GM18870 (cell line): Measurements from ENCODE around the gene KRT1.
"Not testable (repeated sequence)": the region's sequence is repeated elsewhere in the genome, so short reads cannot be mapped to it uniquely, and the experiment has no call there.

Experiments
- ATAC-seq: cut with Tn5 transposase; IDR thresholded peaks from one replicate; pipeline ENCODE4 v1.9.1; 2021; ENCODE audit warnings: moderate library complexity; ENCODE audit not compliant: unreplicated experiment

Gene KRT1

GRCh38 chr12:52680363-52680762 is at the start of gene KRT1:
TSS of gene KRT1 (minus strand) at chr12:52680407. CDS start at chr12:52680348, 59 bp downstream.
- no peak for ATAC-seq

- no peak for ATAC-seq
Observed at GRCh38 chr12:52729147-52729546, 48.9 kb upstream of the KRT1 start.

GRCh38 chr12:52728374-52728773 is 48.2 kb upstream of the KRT1 start:
- no peak for ATAC-seq

- ATAC-seq: no peak
Observed at GRCh38 chr12:52727037-52727436, 46.8 kb upstream of the KRT1 start.

GRCh38 chr12:52726451-52726850 is 46.2 kb upstream of the KRT1 start:
- no peak for ATAC-seq

GRCh38 chr12:52724384-52724783 is 44.2 kb upstream of the KRT1 start:
- no peak for ATAC-seq

GRCh38 chr12:52722680-52723079 is 42.5 kb upstream of the KRT1 start:
- ATAC-seq: no peak

GRCh38 chr12:52721838-52722470 is 41.7 kb upstream of the KRT1 start:
- ATAC-seq: no peak

GRCh38 chr12:52720365-52720886 is 40.2 kb upstream of the KRT1 start:
- ATAC-seq: no peak

GRCh38 chr12:52716061-52716460 is 35.9 kb upstream of the KRT1 start:
- no peak for ATAC-seq

GRCh38 chr12:52715416-52715815 is 35.2 kb upstream of the KRT1 start:
- ATAC-seq: no peak

GRCh38 chr12:52714887-52715281 is 34.7 kb upstream of the KRT1 start:
- ATAC-seq: no peak

- ATAC-seq: no peak
Observed at GRCh38 chr12:52713960-52714886, 34.0 kb upstream of the KRT1 start.

GRCh38 chr12:52712122-52712521 is 31.9 kb upstream of the KRT1 start:
- ATAC-seq: not testable (repeated sequence)

- no peak for ATAC-seq
Observed at GRCh38 chr12:52710730-52711129, 30.5 kb upstream of the KRT1 start.

GRCh38 chr12:52708010-52708409 is 27.8 kb upstream of the KRT1 start:
- ATAC-seq: no peak

- no peak for ATAC-seq
Observed at GRCh38 chr12:52704464-52704863, 24.3 kb upstream of the KRT1 start.

GRCh38 chr12:52703878-52704277 is 23.7 kb upstream of the KRT1 start:
- no peak for ATAC-seq

GRCh38 chr12:52703424-52703823 is 23.2 kb upstream of the KRT1 start, which contains the start of gene KRT77:
TSS of gene KRT77 (minus strand) at chr12:52703524. CDS start at chr12:52703434, 90 bp downstream.
- no peak for ATAC-seq

- ATAC-seq: no peak
Observed at GRCh38 chr12:52702338-52702737, 22.1 kb upstream of the KRT1 start.

GRCh38 chr12:52701281-52701680 is 21.1 kb upstream of the KRT1 start:
- ATAC-seq: no peak

- no peak for ATAC-seq
Observed at GRCh38 chr12:52699960-52700359, 19.8 kb upstream of the KRT1 start.
